ENCODE results near the gene PHF21B.

GRCh38 chr22:44878483-44879300 is 131.1 kb downstream of the PHF21B start:
- TF ChIP-seq, protein P1, sequence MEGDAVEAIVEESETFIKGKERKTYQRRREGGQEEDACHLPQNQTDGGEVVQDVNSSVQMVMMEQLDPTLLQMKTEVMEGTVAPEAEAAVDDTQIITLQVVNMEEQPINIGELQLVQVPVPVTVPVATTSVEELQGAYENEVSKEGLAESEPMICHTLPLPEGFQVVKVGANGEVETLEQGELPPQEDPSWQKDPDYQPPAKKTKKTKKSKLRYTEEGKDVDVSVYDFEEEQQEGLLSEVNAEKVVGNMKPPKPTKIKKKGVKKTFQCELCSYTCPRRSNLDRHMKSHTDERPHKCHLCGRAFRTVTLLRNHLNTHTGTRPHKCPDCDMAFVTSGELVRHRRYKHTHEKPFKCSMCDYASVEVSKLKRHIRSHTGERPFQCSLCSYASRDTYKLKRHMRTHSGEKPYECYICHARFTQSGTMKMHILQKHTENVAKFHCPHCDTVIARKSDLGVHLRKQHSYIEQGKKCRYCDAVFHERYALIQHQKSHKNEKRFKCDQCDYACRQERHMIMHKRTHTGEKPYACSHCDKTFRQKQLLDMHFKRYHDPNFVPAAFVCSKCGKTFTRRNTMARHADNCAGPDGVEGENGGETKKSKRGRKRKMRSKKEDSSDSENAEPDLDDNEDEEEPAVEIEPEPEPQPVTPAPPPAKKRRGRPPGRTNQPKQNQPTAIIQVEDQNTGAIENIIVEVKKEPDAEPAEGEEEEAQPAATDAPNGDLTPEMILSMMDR (IDR thresholded peaks at IDR 0.05) = no peak
- TF ChIP-seq POLR2A (IDR thresholded peaks at IDR 0.05) = no peak
